Measurements from ENCODE around the gene ECSCR. TPM values are rescaled to one million over a fixed set of nuclear protein-coding genes. Genes with fewer than 3 reads are reported as not detected.
"Not testable (repeated sequence)": the region's sequence is repeated elsewhere in the genome, so short reads cannot be mapped to it uniquely, and the experiment has no call there.

The ECSCR gene
- total and polyA plus RNA-seq, 3 donors from 2014 or later = 1.8 to 13.9 (median 2.4) TPM

DNA sequence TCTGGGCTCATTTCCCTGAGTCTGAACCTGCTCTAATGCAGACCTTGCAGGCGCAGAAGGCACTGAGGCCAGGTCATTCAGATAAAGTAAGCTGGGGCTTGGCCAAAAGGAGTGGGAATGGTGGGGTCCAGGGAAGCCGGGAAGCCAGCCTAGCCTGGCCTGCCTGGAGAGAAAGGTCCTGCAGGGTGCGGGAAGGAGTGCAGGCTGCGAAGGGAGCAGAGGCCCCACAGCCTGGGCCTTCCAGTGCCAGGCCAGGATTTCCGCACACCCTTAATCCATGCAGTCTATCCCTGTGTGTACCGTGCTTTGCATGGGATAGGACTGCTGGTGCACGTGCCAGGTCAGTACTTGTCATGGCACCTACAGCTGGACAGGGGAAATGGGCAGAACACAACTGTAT lies 23.7 kb upstream of the ECSCR start:
- WGBS, 2 donors = 87 to 88% methylated on average over 6 to 7 of the region's 7 CpGs
- H3K27me3 ChIP-seq = no peaks in the 10 kb centered on the region
- no peak for DNase-seq
- intact Hi-C loops (cut with DNase I; ENCODE audit: low total_unique reads) = no loop called here
- H3K27ac ChIP-seq = no peak overlapping the region
- H3K9me3 ChIP-seq = no peaks in the 10 kb centered on the region
- H3K4me3 ChIP-seq = no peak overlapping the region
- no peaks in the 10 kb centered on the region for H3K36me3 ChIP-seq (ENCODE audit: low read depth, missing control alignments)
- no peak for TF ChIP-seq POLR2A (IDR thresholded peaks at IDR 0.05)
- TF ChIP-seq, protein P1, sequence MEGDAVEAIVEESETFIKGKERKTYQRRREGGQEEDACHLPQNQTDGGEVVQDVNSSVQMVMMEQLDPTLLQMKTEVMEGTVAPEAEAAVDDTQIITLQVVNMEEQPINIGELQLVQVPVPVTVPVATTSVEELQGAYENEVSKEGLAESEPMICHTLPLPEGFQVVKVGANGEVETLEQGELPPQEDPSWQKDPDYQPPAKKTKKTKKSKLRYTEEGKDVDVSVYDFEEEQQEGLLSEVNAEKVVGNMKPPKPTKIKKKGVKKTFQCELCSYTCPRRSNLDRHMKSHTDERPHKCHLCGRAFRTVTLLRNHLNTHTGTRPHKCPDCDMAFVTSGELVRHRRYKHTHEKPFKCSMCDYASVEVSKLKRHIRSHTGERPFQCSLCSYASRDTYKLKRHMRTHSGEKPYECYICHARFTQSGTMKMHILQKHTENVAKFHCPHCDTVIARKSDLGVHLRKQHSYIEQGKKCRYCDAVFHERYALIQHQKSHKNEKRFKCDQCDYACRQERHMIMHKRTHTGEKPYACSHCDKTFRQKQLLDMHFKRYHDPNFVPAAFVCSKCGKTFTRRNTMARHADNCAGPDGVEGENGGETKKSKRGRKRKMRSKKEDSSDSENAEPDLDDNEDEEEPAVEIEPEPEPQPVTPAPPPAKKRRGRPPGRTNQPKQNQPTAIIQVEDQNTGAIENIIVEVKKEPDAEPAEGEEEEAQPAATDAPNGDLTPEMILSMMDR (IDR thresholded peaks at IDR 0.05) = no peak
- H3K4me1 ChIP-seq = peaks cover 13% of the 10 kb centered on the region

DNA sequence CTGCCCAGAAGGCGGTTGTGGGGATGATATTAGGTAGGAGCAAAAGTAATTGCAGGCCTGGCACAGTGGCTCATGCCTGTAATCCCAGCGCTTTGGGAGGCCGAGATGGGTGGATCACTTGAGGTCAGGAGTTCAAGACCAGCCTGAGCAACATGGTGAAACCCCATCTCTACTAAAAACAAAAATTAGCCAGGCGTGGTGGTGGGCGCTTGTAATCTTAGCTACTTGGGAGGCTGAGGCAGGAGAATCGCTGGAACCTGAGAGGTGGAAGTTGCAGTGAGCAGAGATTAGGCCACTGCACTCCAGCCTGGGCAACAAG lies 20.3 kb upstream of the ECSCR start:
- Histone ChIP-seq H3K27ac (peak overlapping the region; percentile 85 to 93), H3K4me3 (peak overlapping the region in 1 of 2 donors; percentile 57), H3K4me1 (peaks cover 13% of the 10 kb centered on the region)
- intact Hi-C loops (cut with DNase I; ENCODE audit: low total_unique reads); DNase-seq; H3K36me3 ChIP-seq (ENCODE audit: low read depth, missing control alignments); H3K27me3 ChIP-seq; H3K9me3 ChIP-seq: not testable (repeated sequence)
- 68 to 70% methylated on average over 6 of the region's 6 CpGs for WGBS, 2 donors

DNA sequence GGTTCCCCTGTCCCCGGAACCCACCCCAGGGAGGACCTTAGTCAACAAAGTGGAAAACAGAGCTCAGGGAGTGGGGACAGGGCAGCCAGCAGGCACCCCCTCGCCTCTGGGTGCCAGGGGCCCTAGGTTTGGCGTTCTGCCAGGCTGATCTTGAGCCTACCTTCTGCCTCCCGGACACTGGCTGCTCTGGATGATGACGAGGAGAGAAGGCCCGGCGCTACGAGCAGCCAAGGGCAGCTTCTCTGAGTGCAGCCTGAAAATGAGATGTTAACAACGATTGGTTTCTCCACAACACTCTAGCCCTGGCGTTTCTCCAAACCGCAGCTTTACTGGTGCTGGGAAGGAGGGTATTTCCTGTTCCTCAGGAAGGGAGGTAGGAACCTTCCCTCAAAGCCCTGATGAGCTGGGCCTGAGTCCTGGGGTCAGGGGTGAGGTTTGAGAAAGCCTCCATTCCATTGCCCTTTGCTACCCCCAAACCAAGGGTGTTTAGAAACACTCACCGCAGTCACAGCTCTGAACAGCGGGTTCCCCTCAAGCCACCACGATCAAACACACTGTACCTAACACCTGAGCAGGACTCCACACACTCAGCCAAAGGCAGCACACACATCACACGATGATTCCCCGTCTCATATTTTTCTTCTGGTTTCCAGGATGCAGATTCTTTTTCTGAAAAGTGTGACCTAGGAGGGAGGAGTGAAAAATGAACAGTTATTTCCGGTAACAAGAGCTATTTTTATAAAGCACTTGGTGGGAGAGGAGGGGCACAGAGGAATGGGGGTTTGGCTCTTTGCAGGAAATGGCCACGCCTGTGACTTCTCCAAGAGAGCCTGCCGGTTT lies 19.7 kb upstream of the ECSCR start, which contains the start of gene STING1:
Gene STING1, minus strand, starts transcription at position 709 of the 840 bp plus-strand sequence. CDS start 1,054 bp downstream, outside the sequence.
- peak within 1 kb of the TSS; percentile 85 to 93 for H3K27ac ChIP-seq
- intact Hi-C loops (cut with DNase I; ENCODE audit: low total_unique reads) = no loop called here
- peaks cover 13% of the 10 kb centered on the region for H3K4me1 ChIP-seq
- peak; percentile 70 for DNase-seq
- 29 to 36% methylated on average over 11 to 19 of the region's 19 CpGs for WGBS, 2 donors
- TF ChIP-seq, protein P1 (IDR thresholded peaks at IDR 0.05) = no peak
- TF ChIP-seq POLR2A (IDR thresholded peaks at IDR 0.05) = no peak
- no peaks in the 10 kb centered on the region for H3K9me3 ChIP-seq
- peak within 1 kb of the TSS; percentile 42 to 57 for H3K4me3 ChIP-seq
- H3K36me3 ChIP-seq (ENCODE audit: low read depth, missing control alignments) = no peaks in the 10 kb centered on the region
- H3K27me3 ChIP-seq = no peaks in the 10 kb centered on the region

GRCh38 chr5:139481580-139482049 lies 19.1 kb upstream of the ECSCR start:
- TF ChIP-seq POLR2A (IDR thresholded peaks at IDR 0.05) = no peak
- TF ChIP-seq, protein P1 (IDR thresholded peaks at IDR 0.05) = no peak
- peak overlapping the region; percentile 42 to 57 for H3K4me3 ChIP-seq
- no peaks in the 10 kb centered on the region for H3K9me3 ChIP-seq
- H3K27ac ChIP-seq = peak overlapping the region; percentile 85 to 93
- WGBS, 2 donors = 27 to 49% methylated on average over 3 to 5 of the region's 5 CpGs
- H3K4me1 ChIP-seq = peaks cover 13% of the 10 kb centered on the region
- no peaks in the 10 kb centered on the region for H3K36me3 ChIP-seq (ENCODE audit: low read depth, missing control alignments)
- H3K27me3 ChIP-seq = no peaks in the 10 kb centered on the region
- no peak for DNase-seq
- intact Hi-C loops (cut with DNase I; ENCODE audit: low total_unique reads) = no loop called here

DNA sequence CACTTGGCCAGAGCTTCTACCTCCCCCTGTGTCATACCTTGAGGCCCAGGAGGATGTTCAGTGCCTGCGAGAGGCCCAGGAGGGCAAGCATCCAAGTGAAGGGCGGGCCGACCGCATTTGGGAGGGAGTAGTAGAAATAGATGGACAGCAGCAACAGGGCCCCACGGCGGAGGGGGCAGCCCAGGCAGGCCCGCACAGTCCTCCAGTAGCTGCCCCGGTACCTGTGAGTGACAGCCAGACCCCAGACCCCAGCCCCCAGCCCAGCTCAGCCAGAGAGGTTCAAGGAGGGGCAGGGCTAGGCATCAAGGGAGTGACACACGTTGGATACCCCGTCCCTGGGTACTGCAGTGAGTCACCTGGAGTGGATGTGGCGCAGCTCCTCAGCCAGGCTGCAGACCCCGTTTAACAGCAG lies 18.6 kb upstream of the ECSCR start:
- H3K27ac ChIP-seq = peak overlapping the region; percentile 85 to 93
- H3K4me1 ChIP-seq = peaks cover 13% of the 10 kb centered on the region
- intact Hi-C loops (cut with DNase I; ENCODE audit: low total_unique reads) = no loop called here
- H3K27me3 ChIP-seq = no peaks in the 10 kb centered on the region
- DNase-seq = peak; percentile 37
- no peaks in the 10 kb centered on the region for H3K9me3 ChIP-seq
- 38 to 71% methylated on average over 3 to 12 of the region's 12 CpGs for WGBS, 2 donors
- H3K4me3 ChIP-seq = peak overlapping the region; percentile 42 to 57
- TF ChIP-seq POLR2A (IDR thresholded peaks at IDR 0.05) = no peak
- TF ChIP-seq, protein P1 (IDR thresholded peaks at IDR 0.05) = no peak
- no peaks in the 10 kb centered on the region for H3K36me3 ChIP-seq (ENCODE audit: low read depth, missing control alignments)

DNA sequence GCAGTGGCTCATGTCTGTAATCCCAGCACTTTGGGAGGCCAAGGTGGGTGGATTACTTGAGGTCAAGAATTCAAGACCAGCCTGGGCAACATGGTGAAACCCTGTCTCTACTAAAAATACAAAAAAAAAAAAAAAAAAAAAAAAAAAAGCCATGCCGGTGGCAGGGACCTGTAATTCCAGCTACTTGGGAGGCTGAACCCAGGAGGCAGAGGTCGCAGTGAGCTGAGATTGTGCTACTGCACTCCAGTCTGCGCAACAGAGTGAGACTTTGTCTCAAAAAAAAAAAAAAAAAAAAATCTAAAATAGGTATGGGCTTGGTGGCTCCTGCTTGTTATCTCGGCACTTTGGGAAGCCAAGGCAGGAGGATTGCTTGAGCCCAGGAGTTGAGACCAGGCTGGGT lies 17.2 kb upstream of the ECSCR start:
- H3K36me3 ChIP-seq (ENCODE audit: low read depth, missing control alignments); H3K4me3 ChIP-seq; H3K27me3 ChIP-seq; H3K9me3 ChIP-seq; H3K27ac ChIP-seq; intact Hi-C loops (cut with DNase I; ENCODE audit: low total_unique reads); H3K4me1 ChIP-seq; DNase-seq: not testable (repeated sequence)
- WGBS, 2 donors = 92 to 95% methylated on average over 4 of the region's 4 CpGs

GRCh38 chr5:139478657-139479423 lies 16.3 kb upstream of the ECSCR start:
- H3K9me3 ChIP-seq; DNase-seq; H3K27me3 ChIP-seq; intact Hi-C loops (cut with DNase I; ENCODE audit: low total_unique reads); H3K4me3 ChIP-seq; H3K36me3 ChIP-seq (ENCODE audit: low read depth, missing control alignments); H3K27ac ChIP-seq; H3K4me1 ChIP-seq: not testable (repeated sequence)
- WGBS, 2 donors = 71 to 78% methylated on average over 9 of the region's 9 CpGs

All from testis (tissue), 3 donors.